Raji (cell line): Measurements from ENCODE around the gene RGS3.

ENCODE experiments used
- POLR2A ChIP-seq: IDR thresholded peaks from 2 replicates; pipeline ENCODE4 v1.6.1; 2011; ENCODE audit warnings: low read depth, low read length, control low read depth; ENCODE audit not compliant: insufficient read depth

Gene RGS3

DNA sequence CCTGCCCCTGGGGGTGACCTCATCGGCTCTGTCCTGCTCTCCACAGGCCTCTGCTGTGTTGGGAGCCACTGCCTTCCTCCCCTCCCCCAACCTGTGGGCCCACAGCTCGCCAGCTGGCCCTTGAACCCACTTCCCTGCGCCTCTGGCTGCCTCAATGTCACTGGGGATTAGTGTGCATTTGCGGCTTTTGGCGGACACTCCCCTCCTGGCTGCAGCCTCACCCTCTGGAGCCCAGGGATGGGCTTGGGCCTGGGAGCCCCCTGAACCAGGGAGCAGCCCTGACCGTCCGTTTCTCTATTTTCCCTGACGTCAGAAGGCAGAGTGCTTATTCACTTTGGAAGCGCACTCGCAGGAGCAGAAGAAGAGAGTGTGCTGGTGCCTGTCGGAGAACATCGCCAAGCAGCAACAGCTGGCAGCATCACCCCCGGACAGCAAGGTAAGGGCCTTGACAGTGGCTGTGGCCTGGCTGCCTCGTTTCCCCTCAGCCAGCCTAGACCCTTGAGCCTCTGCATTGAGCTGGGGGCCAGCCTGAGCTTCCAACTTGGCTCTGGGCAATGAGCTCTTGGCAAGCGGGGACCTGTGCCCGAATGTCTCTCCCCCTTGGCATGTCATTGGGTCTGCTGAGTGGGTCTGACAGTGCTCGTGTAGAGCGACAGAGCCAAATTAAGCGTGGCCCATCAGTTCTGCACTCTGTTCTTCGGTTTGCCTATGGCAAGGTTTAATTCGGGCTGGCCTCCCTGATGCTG lies 73.1 kb downstream of the RGS3 start:
- TF ChIP-seq POLR2A, result no peak

GRCh38 chr9:113537229-113537810 lies 73.8 kb downstream of the RGS3 start:
- TF ChIP-seq POLR2A, result no peak

DNA sequence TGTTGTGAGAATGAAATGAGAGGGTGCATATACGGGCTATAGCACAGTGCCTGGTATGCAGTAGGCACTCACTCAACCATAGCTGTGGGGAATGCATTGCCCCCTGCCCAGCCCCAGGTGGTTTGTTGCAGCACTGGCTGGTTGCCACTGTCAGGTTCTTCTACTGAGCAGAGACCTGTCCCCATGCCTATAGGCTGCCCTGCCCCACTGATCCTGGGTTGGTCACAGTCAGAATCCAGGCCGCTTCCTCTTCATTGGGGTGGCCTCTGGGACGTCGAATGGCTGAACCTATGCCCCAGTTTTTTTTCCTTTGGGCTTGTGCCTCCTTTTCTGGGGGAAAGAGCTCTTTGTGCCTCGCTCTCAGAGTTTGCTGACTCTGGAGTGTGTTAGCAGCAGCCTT lies 74.6 kb downstream of the RGS3 start:
- TF ChIP-seq POLR2A, result no peak

DNA sequence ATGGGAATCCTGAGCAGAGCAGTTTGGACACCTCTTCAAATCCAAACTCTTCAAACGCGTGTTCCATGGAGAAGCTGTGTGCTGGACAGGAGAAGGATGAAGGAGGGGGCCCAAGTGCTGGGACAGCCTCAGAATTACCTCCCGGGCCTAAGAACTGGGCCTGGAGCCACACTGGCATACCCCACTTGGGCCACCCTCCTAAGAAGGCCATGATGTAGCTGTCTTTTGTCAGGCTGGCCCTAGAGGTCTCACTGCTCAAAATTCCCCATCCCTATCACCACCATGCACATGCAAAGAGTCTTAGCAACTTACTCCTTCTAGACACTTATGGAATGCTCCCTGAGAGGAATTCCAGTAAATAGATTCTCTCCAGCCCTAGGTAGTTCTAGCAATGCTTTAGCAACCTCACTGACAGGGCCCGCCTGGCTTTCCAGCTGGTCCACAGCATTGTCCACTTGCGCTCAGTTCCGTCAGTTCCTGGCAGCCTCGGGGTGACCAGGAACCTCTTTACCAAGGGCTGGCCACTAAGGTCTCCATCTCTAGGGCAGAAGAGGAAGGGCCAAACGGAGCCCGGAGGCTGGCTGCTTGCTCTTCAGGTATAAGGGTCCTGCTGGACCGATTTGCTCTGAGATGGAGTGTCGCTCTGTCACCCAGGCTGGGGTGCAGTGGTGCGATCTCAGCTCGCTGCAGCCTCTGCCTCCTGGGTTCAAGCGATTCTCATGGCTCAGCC lies 75.3 kb downstream of the RGS3 start:
- no peak for TF ChIP-seq POLR2A

DNA sequence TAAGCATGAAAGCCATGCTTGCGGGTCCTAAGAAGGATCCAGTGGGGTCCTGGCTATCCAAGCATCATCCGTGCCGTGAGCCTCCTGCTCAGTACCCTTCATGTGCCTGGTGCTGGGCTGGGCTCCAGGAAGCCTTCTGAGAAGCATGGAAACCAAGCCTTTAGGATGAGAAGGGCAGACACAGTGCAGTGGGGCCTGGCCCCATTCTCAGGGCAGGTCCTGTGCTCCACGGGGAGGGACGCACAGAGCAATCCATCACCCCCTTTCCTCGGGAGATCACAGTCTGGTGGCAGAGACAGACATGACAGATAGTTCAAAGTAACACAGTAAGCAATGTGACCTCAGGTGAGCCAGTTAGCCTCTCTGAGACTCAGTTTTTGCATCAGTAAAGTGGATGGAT lies 76.9 kb downstream of the RGS3 start:
- no peak for TF ChIP-seq POLR2A

- TF ChIP-seq POLR2A, result no peak
Measured at GRCh38 chr9:113541019-113541900, 77.7 kb downstream of the RGS3 start.

DNA sequence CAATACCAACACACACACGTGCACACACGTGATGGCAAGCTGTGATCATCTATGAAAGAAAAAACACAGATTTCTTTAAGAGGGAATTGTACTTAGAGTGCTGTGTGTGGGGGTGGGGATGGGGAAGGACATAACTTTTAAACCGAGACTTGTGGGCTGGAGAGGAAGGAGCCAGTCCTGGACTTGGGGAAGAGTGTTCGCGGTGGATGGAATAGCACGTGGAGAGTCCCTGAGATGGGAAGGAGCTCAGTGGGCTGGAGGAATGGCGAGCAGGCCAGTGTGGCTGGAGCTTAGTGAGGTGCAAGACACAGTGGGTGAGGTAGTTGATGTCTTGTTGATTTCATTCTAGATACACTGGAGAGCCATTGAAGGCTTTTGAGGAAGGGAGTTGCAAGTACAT lies 78.5 kb downstream of the RGS3 start:
- TF ChIP-seq POLR2A, result no peak

DNA sequence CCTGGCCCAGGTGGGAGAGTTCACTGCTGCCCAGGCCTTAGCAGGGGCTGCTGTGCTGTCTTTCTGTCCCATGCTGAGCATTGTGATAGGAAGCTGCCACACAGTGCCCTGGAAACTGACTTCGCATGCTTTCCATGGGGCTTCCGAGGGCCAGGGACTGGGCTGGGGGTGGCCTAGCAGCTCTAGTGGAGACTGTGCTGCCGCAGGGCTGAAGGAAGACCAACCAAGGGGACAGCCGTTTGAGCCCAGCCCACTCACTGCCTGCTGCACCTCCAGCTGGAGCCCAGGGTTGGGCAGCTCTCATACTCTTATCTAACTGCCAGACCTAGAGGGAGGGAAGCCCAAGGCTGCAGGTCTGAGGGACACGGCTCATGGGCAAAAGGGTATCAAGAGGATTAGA lies 79.2 kb downstream of the RGS3 start:
- TF ChIP-seq POLR2A, result no peak

DNA sequence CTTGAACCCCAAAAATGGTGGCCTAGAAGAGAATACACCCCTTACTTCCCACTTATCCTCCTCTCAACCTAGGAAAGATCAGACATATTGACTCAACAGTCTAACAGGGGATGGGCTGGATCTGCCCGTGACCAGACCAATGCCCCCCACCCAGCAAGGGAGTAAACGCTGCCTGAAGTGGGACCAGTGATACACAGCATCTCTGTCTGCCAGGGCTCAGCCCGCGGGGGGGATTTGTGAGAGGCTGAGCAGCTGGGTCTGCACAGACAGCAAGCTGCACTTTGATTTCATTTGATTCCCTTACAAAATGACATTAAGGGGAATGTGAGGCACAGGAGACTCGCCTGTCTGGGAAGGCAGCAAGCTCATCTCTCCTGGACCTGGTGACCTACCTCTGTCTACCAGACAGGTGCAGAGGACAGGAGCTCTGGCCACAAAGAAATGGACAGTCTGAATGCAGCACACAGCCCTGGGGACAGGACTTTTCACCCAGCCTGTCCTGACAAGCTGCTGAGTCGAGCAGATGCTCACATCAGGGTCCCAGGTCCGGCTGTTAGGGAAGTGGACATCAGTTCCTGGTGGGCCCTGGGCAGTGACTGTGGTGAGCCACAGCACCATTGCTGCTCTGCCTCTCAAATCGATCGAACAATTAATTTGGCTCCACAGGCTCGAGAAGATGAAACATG lies 79.9 kb downstream of the RGS3 start:
- TF ChIP-seq POLR2A, result no peak

DNA sequence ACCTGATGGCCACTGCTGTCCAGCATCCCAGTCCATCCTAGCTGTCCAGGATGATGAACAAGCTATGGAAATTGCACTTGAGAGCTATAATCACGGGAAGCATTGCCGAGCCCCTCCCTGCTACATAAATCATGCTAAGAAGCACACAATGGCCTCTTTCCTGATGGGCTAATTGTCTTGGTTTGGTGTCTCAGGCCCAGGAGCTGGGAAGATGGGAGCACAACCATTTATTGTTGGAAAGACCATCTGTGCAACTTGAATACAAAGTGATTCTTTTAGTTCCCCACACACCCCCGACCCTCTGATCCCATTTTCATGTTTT lies 80.4 kb downstream of the RGS3 start:
- no peak for TF ChIP-seq POLR2A

GRCh38 chr9:113545068-113545467 lies 81.5 kb downstream of the RGS3 start:
- no peak for TF ChIP-seq POLR2A

- no peak for TF ChIP-seq POLR2A
Measured at GRCh38 chr9:113546566-113546965, 83.0 kb downstream of the RGS3 start.

- TF ChIP-seq POLR2A, result no peak
Measured at GRCh38 chr9:113547501-113547900, 84.0 kb downstream of the RGS3 start.

- no peak for TF ChIP-seq POLR2A
Measured at GRCh38 chr9:113548221-113549041, 84.9 kb downstream of the RGS3 start.
